Endothelial cell of umbilical vein (primary cell): ENCODE results near the gene IL16. TPM values are rescaled to one million over a fixed set of nuclear protein-coding genes. Genes with fewer than 3 reads are reported as not detected.
"Not testable (repeated sequence)": the region's sequence is repeated elsewhere in the genome, so short reads cannot be mapped to it uniquely, and the experiment has no call there.

Experiments
- BruUV-seq: library from RNA; stranded (reverse); fragments of 400-500 nt; replicated peaks from 2 replicates; lab custom pipeline; 2021; lab: Mats Ljungman, UMichigan
- CTCF ChIA-PET: fragments of 300-600, 350-600 bp; sonication (Branson Sonifier 250); formaldehyde crosslinking; loops from one replicate; lab custom pipeline; 2021; ENCODE audit warnings: antibody characterized with exemption, inconsistent platforms; lab: Charles Lee
- POLR2A ChIA-PET: fragments of 300-600, 350-600 bp; sonication (Branson Sonifier 250); formaldehyde crosslinking; loops from one replicate; lab custom pipeline; 2021; ENCODE audit warnings: antibody characterized with exemption, inconsistent platforms; lab: Charles Lee
- DNase-seq: peaks from one replicate; pipeline ENCODE4 v3.0.0-alpha.2; 2011; ENCODE audit warnings: low read depth, low spot score
- FAIRE-seq: peaks from 2 replicates; lab custom pipeline; 2011; peaks lifted over from hg19 to GRCh38; lab: Jason Lieb, UNC
- H2AFZ ChIP-seq: 2 replicates; pipeline ENCODE4 v1.6.0; 2012; ENCODE audit warnings: low read depth, low read length, control low read depth, inconsistent platforms
- H3K27ac ChIP-seq: 2 replicates; pipeline ENCODE4 v1.5.1; 2011; ENCODE audit warnings: low read depth, mild to moderate bottlenecking, control low read depth, low read length, moderate library complexity; ENCODE audit not compliant: insufficient read depth
- H3K27me3 ChIP-seq, 2 experiments: 2 replicates each; pipeline versions ENCODE4 v1.6.0 to v1.6.1; 2011; ENCODE audit warnings: low read length in 2 of 2, mixed read lengths in 1 of 2; ENCODE audit not compliant: control insufficient read depth in 2 of 2, insufficient read depth in 2 of 2
- H3K36me3 ChIP-seq, 2 experiments: 2 replicates in 1 of 2; 3 replicates in 1 of 2; pipeline ENCODE4 v1.5.1; 2011; ENCODE audit warnings: low read length in 2 of 2, mild to moderate bottlenecking in 1 of 2, moderate library complexity in 1 of 2; ENCODE audit not compliant: control insufficient read depth in 2 of 2, insufficient read depth in 2 of 2; ENCODE audit errors: extremely low read depth in 1 of 2
- H3K4me1 ChIP-seq: 3 replicates; pipeline ENCODE4 v1.5.1; 2011; ENCODE audit warnings: mild to moderate bottlenecking, low read length; ENCODE audit not compliant: control insufficient read depth, insufficient read depth; ENCODE audit errors: extremely low read depth
- H3K4me2 ChIP-seq: 2 replicates; pipeline ENCODE4 v1.6.1; 2011; ENCODE audit warnings: low read length, control low read depth, mixed read lengths; ENCODE audit not compliant: insufficient read depth
- H3K4me3 ChIP-seq, 3 experiments: fragments of 200-600 bp in 1 of 3; sonication (generic), shearing (Covaris generic) in 1 of 3; replicated peaks in 1 of 3; 2 replicates each; pipeline ENCODE4 v1.5.1; 2011 to 2016; ENCODE audit warnings: control low read depth in 3 of 3, low read length in 3 of 3, mild to moderate bottlenecking in 2 of 3, inconsistent platforms in 1 of 3, low read depth in 1 of 3, moderate library complexity in 1 of 3; ENCODE audit not compliant: insufficient read depth in 1 of 3
- H3K79me2 ChIP-seq: 2 replicates; pipeline ENCODE4 v1.6.0; 2012; ENCODE audit warnings: low read length, inconsistent platforms; ENCODE audit not compliant: control insufficient read depth, insufficient read depth
- H3K9ac ChIP-seq: replicated peaks from 2 replicates; pipeline ENCODE3; 2011; ENCODE audit warnings: low read length, control low read depth; ENCODE audit not compliant: insufficient read depth; ENCODE audit errors: extremely low read depth
- H3K9me1 ChIP-seq: replicated peaks from 3 replicates; pipeline ENCODE4 v1.6.0; 2011; ENCODE audit warnings: mild to moderate bottlenecking, low read length; ENCODE audit not compliant: control insufficient read depth, insufficient read depth; ENCODE audit errors: extremely low read depth
- H3K9me3 ChIP-seq: replicated peaks from 2 replicates; pipeline ENCODE4 v1.5.1; 2012; ENCODE audit warnings: low read length, inconsistent platforms; ENCODE audit not compliant: control insufficient read depth, insufficient read depth
- H4K20me1 ChIP-seq: replicated peaks from 2 replicates; pipeline ENCODE3; 2011; ENCODE audit warnings: mild to moderate bottlenecking, low read length; ENCODE audit not compliant: control insufficient read depth, insufficient read depth; ENCODE audit errors: extremely low read depth
- EZH2 ChIP-seq: IDR thresholded peaks from 2 replicates; pipeline ENCODE4 v1.6.1; 2012; ENCODE audit warnings: borderline replicate concordance, low read depth, mild to moderate bottlenecking, moderate library complexity, low read length, inconsistent platforms; ENCODE audit not compliant: severe bottlenecking
- FOS ChIP-seq: IDR thresholded peaks from 2 replicates; pipeline ENCODE4 v1.6.1; 2011; ENCODE audit warnings: mild to moderate bottlenecking, low read length, moderate library complexity, borderline replicate concordance; ENCODE audit not compliant: insufficient read depth
- JUN ChIP-seq: IDR thresholded peaks from 2 replicates; pipeline ENCODE4 v1.6.1; 2011; ENCODE audit warnings: borderline replicate concordance, low read depth; ENCODE audit not compliant: insufficient read length, insufficient read depth
- MAX ChIP-seq: IDR thresholded peaks from 2 replicates; pipeline ENCODE4 v1.6.1; 2011; ENCODE audit not compliant: insufficient read depth, insufficient read length
- POLR2A ChIP-seq: IDR thresholded peaks from 2 replicates; pipeline ENCODE4 v1.6.1; 2012; ENCODE audit warnings: low read depth, mild to moderate bottlenecking, control low read depth, low read length
- POLR2AphosphoS5 ChIP-seq: IDR thresholded peaks from 2 replicates; pipeline ENCODE4 v1.6.1; 2012; ENCODE audit warnings: low read depth, mild to moderate bottlenecking, control low read depth, low read length, moderate library complexity; ENCODE audit not compliant: insufficient read depth
- dilution Hi-C: fragments of 300-500 bp; cut with MboI; formaldehyde crosslinking; loops from one replicate; pipeline ENCODE4 v1.15.0; 2019; ENCODE audit warnings: low sequenced_read_pairs; ENCODE audit not compliant: extremely low pct_ligation_motif_present
- intact Hi-C: fragments of 100-400 bp; cut with micrococcal nuclease; formaldehyde crosslinking; loops from one replicate; pipeline ENCODE4 v1.10.0; 2022
- polyA plus RNA-seq, 4 experiments: library from polyadenylated mRNA; depleted of rRNA in 3 of 4; stranded (reverse) in 3 of 4; unstranded in 1 of 4; fragments of >200 nt; gene quantifications; 2 replicates each; pipeline versions ENCODE4 v1.2.1 to v1.2.3, GENCODE V29; 2011 to 2012; ENCODE audit warnings: missing spikeins in 1 of 4
- total RNA-seq: library from RNA; stranded (reverse); gene quantifications from 2 replicates; pipeline ENCODE4 v1.2.3, GENCODE V29; 2021

The IL16 gene
- total and polyA plus RNA-seq, 2 donors (not counting 3 experiments of a cell fraction or from before 2014, with no cell fraction given), result 0.29 to 2.1 TPM

- H3K4me2 ChIP-seq, result no peak overlapping the region
- H3K4me1 ChIP-seq, result no peaks in the 10 kb centered on the region
- H3K36me3 ChIP-seq, result no peaks in the 10 kb centered on the region
- H3K9me3 ChIP-seq, result no peaks in the 10 kb centered on the region
- FAIRE-seq, result no peak
- H2AFZ ChIP-seq, result no peak overlapping the region
- H3K4me3 ChIP-seq, result no peak overlapping the region
- no peak overlapping the region for H3K27ac ChIP-seq
- dilution Hi-C loops, result no loop called here
- BruUV-seq, result no TSS peak
- TF ChIP-seq JUN (peak; percentile 20), EZH2 (no peak), POLR2AphosphoS5 (no peak), POLR2A (no peak)
- intact Hi-C loops, result no loop called here
- CTCF ChIA-PET, result no interaction called here
- POLR2A ChIA-PET, result no interaction called here
- H3K9me1 ChIP-seq, result no peaks in the 10 kb centered on the region
- H3K79me2 ChIP-seq, result no peaks in the 10 kb centered on the region
- H4K20me1 ChIP-seq, result no peaks in the 10 kb centered on the region
- DNase-seq, result no peak
- no peak overlapping the region for H3K9ac ChIP-seq
- no peaks in the 10 kb centered on the region for H3K27me3 ChIP-seq
Measured at GRCh38 chr15:81346611-81347010, 149.9 kb downstream of the IL16 start.

GRCh38 chr15:81347910-81348309, 151.2 kb downstream of the IL16 start:
- no peaks in the 10 kb centered on the region for H4K20me1 ChIP-seq
- DNase-seq (no peak), FAIRE-seq (no peak)
- H3K4me3 ChIP-seq, result no peak overlapping the region
- POLR2A ChIA-PET, result no interaction called here
- no peaks in the 10 kb centered on the region for H3K36me3 ChIP-seq
- H3K79me2 ChIP-seq, result no peaks in the 10 kb centered on the region
- H3K9ac ChIP-seq, result no peak overlapping the region
- TF ChIP-seq JUN (no peak), MAX (no peak), FOS (no peak), POLR2AphosphoS5 (no peak), EZH2 (no peak), POLR2A (no peak)
- BruUV-seq, result no TSS peak
- H3K4me1 ChIP-seq, result no peaks in the 10 kb centered on the region
- no peak overlapping the region for H2AFZ ChIP-seq
- dilution Hi-C loops (no loop called here), intact Hi-C loops (no loop called here)
- no peaks in the 10 kb centered on the region for H3K27me3 ChIP-seq
- no peaks in the 10 kb centered on the region for H3K9me3 ChIP-seq
- H3K9me1 ChIP-seq, result no peaks in the 10 kb centered on the region
- no peak overlapping the region for H3K4me2 ChIP-seq
- CTCF ChIA-PET, result interaction anchor here (1.9 kb wide), 1 partner anchor 9 kb away, joined by 4 read pairs; no protein-coding TSS in a partner anchor
- H3K27ac ChIP-seq, result no peak overlapping the region

- H3K27ac ChIP-seq, H3K4me3 ChIP-seq, H3K9me1 ChIP-seq, H3K9ac ChIP-seq, DNase-seq, H3K36me3 ChIP-seq, intact Hi-C loops, H2AFZ ChIP-seq, H3K9me3 ChIP-seq, dilution Hi-C loops, H4K20me1 ChIP-seq, FAIRE-seq, H3K4me1 ChIP-seq, POLR2A ChIA-PET, H3K79me2 ChIP-seq, H3K27me3 ChIP-seq, H3K4me2 ChIP-seq, BruUV-seq: not testable (repeated sequence)
- CTCF ChIA-PET, result interaction anchor here (1.9 kb wide), 1 partner anchor 10 kb away, joined by 4 read pairs; no protein-coding TSS in a partner anchor
Measured at GRCh38 chr15:81348691-81349090, 152.0 kb downstream of the IL16 start.
